A549 (cell line): Measurements from ENCODE around the gene FANCC. TPM values are rescaled to one million over a fixed set of nuclear protein-coding genes. Genes with fewer than 3 reads are reported as not detected.
A peak's percentile ranks its signal among the peaks of the same experiment; 100 is the strongest.

Source experiments
- ATAC-seq, 2 experiments: fragments of 200-7000 bp in 1 of 2; fragments of >200 bp in 1 of 2; cut with Nextera tagmentation in 1 of 2; cut with Tn5 transposase in 1 of 2; 3 replicates each; pipeline versions ENCODE4 v1.8.0 to v1.9.1; 2018 to 2020; ENCODE audit warnings: mild to moderate bottlenecking in 1 of 2, moderate library complexity in 1 of 2
- CTCF ChIA-PET: fragments of 300-600 bp; sonication (Branson Sonifier 250); formaldehyde crosslinking; extraction: SDS; loops from one replicate; lab custom pipeline; 2021; ENCODE audit warnings: antibody characterized with exemption, inconsistent platforms; lab: Yijun Ruan, JAX
- POLR2A ChIA-PET: fragments of 350-600 bp; formaldehyde crosslinking; extraction: SDS; loops from one replicate; lab custom pipeline; 2021; ENCODE audit warnings: antibody characterized with exemption, inconsistent platforms; lab: Yijun Ruan, JAX
- DNase-seq, 2 experiments: peaks; one replicate each; pipeline versions ENCODE4 v3.0.0 to v3.0.0-alpha.2; 2011 to 2016; ENCODE audit warnings: low read depth in 1 of 2, low spot score in 1 of 2
- FAIRE-seq: peaks from 2 replicates; lab custom pipeline; 2011; peaks lifted over from hg19 to GRCh38; lab: Jason Lieb, UNC
- H3K27ac ChIP-seq, 2 experiments: fragments of >200 bp; sonication (Bioruptor Twin); formaldehyde crosslinking; 3 replicates each; pipeline ENCODE4 v1.5.1; 2016 to 2017
- H3K4me1 ChIP-seq: fragments of >200 bp; sonication (Bioruptor Twin); formaldehyde crosslinking; 3 replicates; pipeline ENCODE4 v1.6.1; 2016
- H3K4me2 ChIP-seq: fragments of >200 bp; sonication (Bioruptor Twin); formaldehyde crosslinking; 3 replicates; pipeline ENCODE4 v1.6.1; 2016
- H3K4me3 ChIP-seq: fragments of >200 bp; sonication (Bioruptor Twin); formaldehyde crosslinking; 3 replicates; pipeline ENCODE4 v1.5.1; 2016
- H3K9me3 ChIP-seq: fragments of >200 bp; sonication (Bioruptor Twin); formaldehyde crosslinking; 3 replicates; pipeline ENCODE4 v1.6.1; 2016
- BHLHE40 ChIP-seq: IDR thresholded peaks from 2 replicates; pipeline ENCODE4 v1.6.1; 2012; ENCODE audit warnings: low read depth, low read length, inconsistent platforms
- CBX8 ChIP-seq: fragments of 200-600 bp; sonication (generic); IDR thresholded peaks from 2 replicates; pipeline ENCODE4 v1.6.1; 2016
- CEBPB ChIP-seq, 2 experiments: fragments of >200 bp in 1 of 2; sonication (Bioruptor Twin) in 1 of 2; formaldehyde crosslinking in 1 of 2; IDR thresholded peaks; 2 replicates each; pipeline ENCODE4 v1.6.1; 2012 to 2016
- CHD4 ChIP-seq: fragments of 200-600 bp; sonication (generic); IDR thresholded peaks from 2 replicates; pipeline ENCODE4 v1.6.1; 2016; ENCODE audit warnings: antibody characterized with exemption, mild to moderate bottlenecking, borderline replicate concordance
- CTCF ChIP-seq: fragments of >200 bp; sonication (Bioruptor Twin); formaldehyde crosslinking; IDR thresholded peaks from 3 replicates; pipeline ENCODE4 v1.5.1; 2016
- FOXS1 ChIP-seq: fragments of 250-450 bp; sonication (Bioruptor Pico); IDR thresholded peaks from 2 replicates; pipeline ENCODE4 v1.5.0; 2020; ENCODE audit warnings: mild to moderate bottlenecking, moderate library complexity
- HES2 ChIP-seq: fragments of >200 bp; sonication (Bioruptor Twin); formaldehyde crosslinking; IDR thresholded peaks from 2 replicates; pipeline ENCODE4 v1.6.1; 2016
- HOXB5 ChIP-seq: fragments of 250-450 bp; sonication (Bioruptor Pico); IDR thresholded peaks from 2 replicates; pipeline ENCODE4 v1.5.0; 2020; ENCODE audit warnings: mild to moderate bottlenecking, moderate library complexity
- JUN ChIP-seq, 2 experiments: fragments of >200 bp; sonication (Bioruptor Twin); formaldehyde crosslinking; IDR thresholded peaks; 2 replicates in 1 of 2; 3 replicates in 1 of 2; pipeline ENCODE4 v1.6.1; 2016 to 2017
- MAX ChIP-seq: IDR thresholded peaks from 2 replicates; pipeline ENCODE4 v1.6.1; 2012
- NFE2L2 ChIP-seq: fragments of 150-350 bp; conservative IDR thresholded peaks from 2 replicates; pipeline ENCODE4 v1.6.1; 2014; ENCODE audit warnings: low read length
- POLR2AphosphoS2 ChIP-seq: conservative IDR thresholded peaks from 2 replicates; pipeline ENCODE4 v1.6.1; 2012; ENCODE audit warnings: low read length, improper control_type of control experiment, inconsistent platforms
- RAD21 ChIP-seq, 2 experiments: fragments of >200 bp in 1 of 2; sonication (Bioruptor Twin) in 1 of 2; formaldehyde crosslinking in 1 of 2; IDR thresholded peaks in 1 of 2; conservative IDR thresholded peaks in 1 of 2; 2 replicates in 1 of 2; 3 replicates in 1 of 2; pipeline ENCODE4 v1.6.1; 2012 to 2018; ENCODE audit warnings: inconsistent platforms in 1 of 2
- RCOR1 ChIP-seq: fragments of 150-350 bp; IDR thresholded peaks from 2 replicates; pipeline ENCODE4 v1.6.1; 2014; ENCODE audit warnings: antibody characterized with exemption, low read length, low read depth
- REST ChIP-seq: fragments of 200-600 bp; sonication (generic); IDR thresholded peaks from 2 replicates; pipeline ENCODE4 v1.6.1; 2016; ENCODE audit warnings: antibody characterized with exemption, mild to moderate bottlenecking, moderate library complexity
- RNF2 ChIP-seq: fragments of 200-600 bp; sonication (generic); IDR thresholded peaks from 2 replicates; pipeline ENCODE4 v1.6.1; 2016; ENCODE audit warnings: low read depth, mild to moderate bottlenecking, antibody characterized with exemption, moderate library complexity, borderline replicate concordance
- SMC3 ChIP-seq: fragments of >200 bp; sonication (Bioruptor Twin); formaldehyde crosslinking; IDR thresholded peaks from 3 replicates; pipeline ENCODE4 v1.6.1; 2018; ENCODE audit warnings: inconsistent platforms
- TFCP2L1 ChIP-seq: fragments of 250-450 bp; sonication (Bioruptor Pico); IDR thresholded peaks from 2 replicates; pipeline ENCODE4 v1.5.0; 2021; ENCODE audit warnings: mild to moderate bottlenecking
- USF2 ChIP-seq: fragments of 450-650 bp; IDR thresholded peaks from 2 replicates; pipeline ENCODE4 v1.6.1; 2014; ENCODE audit warnings: antibody characterized with exemption
- ZC3H11A ChIP-seq: fragments of 450-650 bp; IDR thresholded peaks from 2 replicates; pipeline ENCODE4 v1.6.1; 2014; ENCODE audit warnings: antibody characterized with exemption, mild to moderate bottlenecking
- ZFP36 ChIP-seq: fragments of 450-650 bp; IDR thresholded peaks from 2 replicates; pipeline ENCODE4 v1.6.1; 2014; ENCODE audit warnings: borderline replicate concordance; ENCODE audit not compliant: partially characterized antibody
- ZSCAN20 ChIP-seq: fragments of 250-450 bp; sonication (Bioruptor Pico); IDR thresholded peaks from 2 replicates; pipeline ENCODE4 v1.8.0; 2022; ENCODE audit warnings: mild to moderate bottlenecking, moderate library complexity
- WGBS: methylation state at CpG from one replicate; pipeline ENCODE4 v1.1.6; 2017; ENCODE audit errors: missing lambda C conversion rate; 5-methylcytosine and 5-hydroxymethylcytosine counted together
- polyA plus RNA-seq, 4 experiments: library from polyadenylated mRNA; depleted of rRNA in 3 of 4; stranded (reverse); fragments of >200 nt; fragmentation: RNase III in 1 of 4; extraction: RNeasy Plus Mini Kit Qiagen cat#74134 plus additional on column Dnase treatment in 1 of 4; gene quantifications; 2 replicates in 3 of 4; 3 replicates in 1 of 4; pipeline ENCODE4 v1.2.3, GENCODE V29; 2011 to 2017

Gene FANCC
- polyA plus RNA-seq, 2 of the 4 experiments (the other 2 are of a cell fraction): 13.5 to 24.9 TPM

- POLR2A ChIA-PET: interaction anchor here (1.5 kb wide), 1 partner anchor 446 kb away, joined by 4 read pairs; no protein-coding TSS in a partner anchor
- ATAC-seq: no peak
- Histone ChIP-seq H3K4me2 (no peak overlapping the region), H3K27ac (peak overlapping the region in 1 of 2 experiments; percentile 4; a peak in 1 of 6 replicates), H3K4me3 (no peak overlapping the region), H3K4me1 (peaks cover 33% of the 10 kb centered on the region), H3K9me3 (no peaks in the 10 kb centered on the region)
- DNase-seq: no peak
- TF ChIP-seq JUN (IDR thresholded peaks at IDR 0.05) (no peak), RNF2 (no peak), CHD4 (no peak), ZC3H11A (no peak), HES2 (no peak), ZFP36 (no peak), NFE2L2 (no peak), HOXB5 (no peak)
- CTCF ChIA-PET: interaction anchor here (0.6 to 8.5 kb wide), 63 partner anchors 9 to 1477 kb away, joined by 3 to 284 read pairs (median 5); partner anchors contain the start of genes FBP1 and PCAT7
- 73% methylated on average over 4 of the region's 4 CpGs for whole genome bisulfite sequencing
- FAIRE-seq: no peak
Observed at GRCh38 chr9:95128177-95128524, 189.4 kb downstream of the FANCC start.

- Histone ChIP-seq H3K9me3 (no peaks in the 10 kb centered on the region), H3K27ac (peak overlapping the region; percentile 37 to 72; a peak in 5 of 6 replicates)
- ChIA-PET CTCF (interaction anchor here (0.6 to 8.5 kb wide), 77 partner anchors 9 to 1091 kb away, joined by 3 to 284 read pairs (median 4); partner anchors contain the start of genes FBP1 and PCAT7), POLR2A (interaction anchor here (1.5 kb wide), 1 partner anchor 446 kb away, joined by 4 read pairs; no protein-coding TSS in a partner anchor)
- WGBS: 48% methylated on average over 35 of the region's 35 CpGs
- DNase-seq (peak; percentile 74 to 76), FAIRE-seq (no peak)
- TF ChIP-seq SMC3 (peak; percentile 94), CTCF (peak; percentile 95), JUN (IDR thresholded peaks at IDR 0.05) (0 out of 5 replicates have a peak, but pooled peaks of 1 of the 2 experiments have one; percentile 17), POLR2AphosphoS2 (no peak), FOXS1 (CRISPR knock-in tag) (no peak), USF2 (no peak), ZSCAN20 (CRISPR knock-in tag) (no peak), TFCP2L1 (CRISPR knock-in tag) (no peak), MAX (peak; percentile 33; the same call in 1 of the 2 replicates), RAD21 (conservative IDR thresholded peaks at IDR 0.05 in 1 of 2, IDR thresholded peaks at IDR 0.05 in 1 of 2) (peak; percentile 86 to 92)
- TF ChIP-seq, all 56 proteins: peak for 5
- Histone ChIP-seq H3K4me3 (no peak overlapping the region), H3K4me1 (peaks cover 33% of the 10 kb centered on the region), H3K4me2 (peak overlapping the region; percentile 65)
- ATAC-seq: peak; percentile 90 to 91
Observed at GRCh38 chr9:95127249-95128176, 190.0 kb downstream of the FANCC start.

GRCh38 chr9:95126739-95127138 lies 190.8 kb downstream of the FANCC start:
- H3K4me1 ChIP-seq: peaks cover 33% of the 10 kb centered on the region
- no peak overlapping the region for H3K4me3 ChIP-seq
- 72% methylated on average over 9 of the region's 9 CpGs for WGBS
- ChIA-PET CTCF (interaction anchor here (0.6 to 8.5 kb wide), 41 partner anchors 8 to 1091 kb away, joined by 3 to 284 read pairs (median 6); partner anchors contain the start of gene PCAT7), POLR2A (no interaction called here)
- H3K4me2 ChIP-seq: no peak overlapping the region
- no peaks in the 10 kb centered on the region for H3K9me3 ChIP-seq
- peak overlapping the region in 1 of 2 experiments; percentile 14; a peak in 2 of 6 replicates for H3K27ac ChIP-seq
- ATAC-seq (no peak), DNase-seq (no peak), FAIRE-seq (no peak)
- TF ChIP-seq CBX8 (no peak), HES2 (no peak), BHLHE40 (no peak), RAD21 (conservative IDR thresholded peaks at IDR 0.05 in 1 of 2, IDR thresholded peaks at IDR 0.05 in 1 of 2) (no peak), REST (no peak), CHD4 (no peak), CEBPB (IDR thresholded peaks at IDR 0.05) (no peak), RCOR1 (no peak), ZC3H11A (no peak)
